Spleen (tissue), 11 donors: ENCODE measurements around the gene PILRB. TPM values are rescaled to one million over a fixed set of nuclear protein-coding genes. Genes with fewer than 3 reads are reported as not detected.

Experiments used
- DNase-seq: peaks from one replicate; pipeline ENCODE4 v3.0.0-alpha.2; 2020
- H3K27ac ChIP-seq, 8 donors: fragments of 200-600 bp; sonication (generic) in 7 of 8; 1 replicate in 4 of 8; 2 replicates in 4 of 8; pipeline versions ENCODE4 v1.5.0 to v1.8.0; 2016 to 2021; ENCODE audit warnings: inconsistent platforms in 4 of 8, mild to moderate bottlenecking in 4 of 8, moderate library complexity in 1 of 8
- H3K27me3 ChIP-seq, 7 donors: fragments of 200-600 bp; sonication (generic) in 6 of 7; replicated peaks in 1 of 7; 1 replicate in 4 of 7; 2 replicates in 3 of 7; pipeline versions ENCODE4 v1.5.0 to v1.8.0; 2016 to 2021; ENCODE audit warnings: inconsistent platforms in 3 of 7, mild to moderate bottlenecking in 1 of 7
- H3K36me3 ChIP-seq, 6 donors: fragments of 200-600 bp; sonication (generic) in 5 of 6; 1 replicate in 4 of 6; 2 replicates in 2 of 6; pipeline versions ENCODE4 v1.5.0 to v1.8.0; 2016 to 2021; ENCODE audit warnings: inconsistent platforms in 2 of 6
- H3K4me1 ChIP-seq, 6 donors: fragments of 200-600 bp; sonication (generic) in 5 of 6; 1 replicate in 3 of 6; 2 replicates in 3 of 6; pipeline versions ENCODE4 v1.5.0 to v1.8.0; 2016 to 2021; ENCODE audit warnings: inconsistent platforms in 3 of 6
- H3K4me3 ChIP-seq, 8 donors: fragments of 200-600 bp; sonication (generic) in 7 of 8; 1 replicate in 4 of 8; 2 replicates in 4 of 8; pipeline versions ENCODE4 v1.5.0 to v1.8.0; 2016 to 2021; ENCODE audit warnings: inconsistent platforms in 4 of 8, mild to moderate bottlenecking in 4 of 8, moderate library complexity in 2 of 8
- H3K9me3 ChIP-seq, 8 donors: fragments of 200-600 bp; sonication (generic) in 7 of 8; 1 replicate in 4 of 8; 2 replicates in 4 of 8; pipeline versions ENCODE4 v1.5.0 to v1.8.0; 2016 to 2021; ENCODE audit warnings: inconsistent platforms in 4 of 8
- CTCF ChIP-seq, 11 experiments: fragments of 200-600 bp in 7 of 11; fragments of 450-650 bp in 4 of 11; sonication (generic) in 4 of 11; IDR thresholded peaks in 8 of 11; conservative IDR thresholded peaks in 3 of 11; 1 replicate in 7 of 11; 2 replicates in 4 of 11; pipeline versions ENCODE4 v1.4.0 to v1.8.0; 2016 to 2021; ENCODE audit warnings: antibody characterized with exemption in 11 of 11, inconsistent platforms in 4 of 11, mild to moderate bottlenecking in 1 of 11
- POLR2A ChIP-seq, 3 donors: fragments of 450-650 bp; IDR thresholded peaks; one replicate each; pipeline ENCODE4 v1.5.1; 2017; ENCODE audit warnings: antibody characterized with exemption in 3 of 3, mild to moderate bottlenecking in 1 of 3
- POLR2AphosphoS5 ChIP-seq, 3 donors: sonication (generic); formaldehyde crosslinking; IDR thresholded peaks; one replicate each; pipeline ENCODE4 v1.5.1; 2017; ENCODE audit warnings: antibody characterized with exemption in 3 of 3
- WGBS, 5 donors: extraction: QIAGEN DNeasy Blood & Tissue Kit in 3 of 5; methylation state at CpG; one replicate each; pipeline versions ENCODE4 v1.1.5 to v1.1.7; 2013 to 2018; 5-methylcytosine and 5-hydroxymethylcytosine counted together
- intact Hi-C: fragments of 100-400 bp; cut with DNase I; formaldehyde crosslinking; loops from one replicate; pipeline ENCODE4 v1.15.0; 2023; ENCODE audit warnings: low total_unique reads
- polyA plus RNA-seq, 3 donors: library from polyadenylated mRNA; stranded (reverse); fragments of 200-250 nt; gene quantifications; one replicate each; pipeline ENCODE4 v1.2.1, GENCODE V29; 2013
- total RNA-seq, 7 donors: library from RNA; depleted of rRNA in 3 of 7; stranded (reverse); fragments of >200 nt in 3 of 7; fragmentation: NEBNext Ultra II Directional in 4 of 7; extraction: Animal tissue kit (Norgen Biotek cat#: 25700) in 4 of 7; gene quantifications; one replicate each; pipeline versions ENCODE4 v1.1.0 to v1.2.1, GENCODE V29; 2016 to 2021
- donor health status: healthy with polysubstance abuse.
- donor health status: DM: no; HTN: no; CAD: no; lungs with moderate emphysema.
- donor health status: DM: no; HTN: no; CAD: no.
- donor health status: Bipolar disorder and iron deficiency.
- donor health status: healthy.
- donor health status: DM: no; HTN: no; CAD: no.
- donor health status: DM: yes; HTN: yes; CAD: no.

Gene PILRB
- total and polyA plus RNA-seq, 10 donors, result 56.8 to 114 (median 70.9) TPM

GRCh38 chr7:100400656-100401055 is 42.7 kb downstream of the PILRB start:
- TF ChIP-seq POLR2AphosphoS5 (IDR thresholded peaks at IDR 0.05), result no peak
- TF ChIP-seq POLR2A (IDR thresholded peaks at IDR 0.05), result no peak
- TF ChIP-seq CTCF (IDR thresholded peaks at IDR 0.05 in 8 of 11, conservative IDR thresholded peaks at IDR 0.05 in 3 of 11), result no peak
- H3K27me3 ChIP-seq, result no peaks in the 10 kb centered on the region
- peaks cover 0 to 34% (median 21%) of the 10 kb centered on the region in 6 donors for H3K4me1 ChIP-seq
- no peak overlapping the region for H3K4me3 ChIP-seq
- H3K9me3 ChIP-seq, result no peaks in the 10 kb centered on the region
- WGBS, 5 donors, result 84 to 90% (median 88%) methylated on average over 6 to 11 of the region's 11 CpGs
- no peak for DNase-seq
- peaks cover 0 to 46% (median 0%) of the 10 kb centered on the region in 6 donors for H3K36me3 ChIP-seq
- intact Hi-C loops, result loop anchor here (10.0 kb wide), 1 partner anchor 46 kb away; the partner anchor contains the start of gene PILRB
- no peak overlapping the region for H3K27ac ChIP-seq

GRCh38 chr7:100401811-100402210 is 43.9 kb downstream of the PILRB start:
- Histone ChIP-seq H3K4me1 (peaks cover 0 to 23% (median 13%) of the 10 kb centered on the region in 6 donors), H3K4me3 (no peak overlapping the region), H3K27me3 (no peaks in the 10 kb centered on the region), H3K36me3 (peaks cover 0 to 46% (median 0%) of the 10 kb centered on the region in 6 donors), H3K27ac (no peak overlapping the region), H3K9me3 (no peaks in the 10 kb centered on the region)
- DNase-seq, result no peak
- intact Hi-C loops, result loop anchor here (10.0 kb wide), 1 partner anchor 47 kb away; the partner anchor contains the start of gene PILRB
- TF ChIP-seq POLR2A (IDR thresholded peaks at IDR 0.05), result no peak
- no peak for TF ChIP-seq POLR2AphosphoS5 (IDR thresholded peaks at IDR 0.05)
- TF ChIP-seq CTCF (IDR thresholded peaks at IDR 0.05 in 8 of 11, conservative IDR thresholded peaks at IDR 0.05 in 3 of 11), result no peak
- 75 to 81% (median 76%) methylated on average over 5 of the region's 5 CpGs for WGBS, 5 donors

GRCh38 chr7:100402241-100402640 is 44.3 kb downstream of the PILRB start:
- WGBS, 5 donors, result 97 to 100% (median 98%) methylated on average over 2 of the region's 2 CpGs
- H3K9me3 ChIP-seq, result no peaks in the 10 kb centered on the region
- H3K4me1 ChIP-seq, result peaks cover 0 to 21% (median 11%) of the 10 kb centered on the region in 6 donors
- H3K36me3 ChIP-seq, result peaks cover 0 to 46% (median 0%) of the 10 kb centered on the region in 6 donors
- H3K4me3 ChIP-seq, result no peak overlapping the region
- no peaks in the 10 kb centered on the region for H3K27me3 ChIP-seq
- intact Hi-C loops, result loop anchor here (10.0 kb wide), 1 partner anchor 47 kb away; the partner anchor contains the start of gene PILRB
- DNase-seq, result no peak
- H3K27ac ChIP-seq, result no peak overlapping the region
- TF ChIP-seq POLR2A (IDR thresholded peaks at IDR 0.05), result no peak
- TF ChIP-seq POLR2AphosphoS5 (IDR thresholded peaks at IDR 0.05), result no peak
- TF ChIP-seq CTCF (IDR thresholded peaks at IDR 0.05 in 8 of 11, conservative IDR thresholded peaks at IDR 0.05 in 3 of 11), result no peak

GRCh38 chr7:100406767-100407166 is 48.9 kb downstream of the PILRB start:
- intact Hi-C loops, result loop anchor here (10.0 kb wide), 1 partner anchor 52 kb away; the partner anchor contains the start of gene PILRB
- 70 to 82% (median 76%) methylated on average over 6 of the region's 6 CpGs for WGBS, 5 donors
- TF ChIP-seq CTCF (IDR thresholded peaks at IDR 0.05 in 8 of 11, conservative IDR thresholded peaks at IDR 0.05 in 3 of 11), result no peak
- TF ChIP-seq POLR2A (IDR thresholded peaks at IDR 0.05), result no peak
- TF ChIP-seq POLR2AphosphoS5 (IDR thresholded peaks at IDR 0.05), result no peak
- Histone ChIP-seq H3K9me3 (no peaks in the 10 kb centered on the region), H3K27me3 (no peaks in the 10 kb centered on the region), H3K4me1 (peaks cover 0 to 19% (median 7%) of the 10 kb centered on the region in 6 donors), H3K4me3 (no peak overlapping the region), H3K27ac (no peak overlapping the region), H3K36me3 (peaks cover 0 to 21% (median 0%) of the 10 kb centered on the region in 6 donors)
- DNase-seq, result no peak
